ENCODE data around the gene MEX3B. TPM values are rescaled to one million over a fixed set of nuclear protein-coding genes. Genes with fewer than 3 reads are reported as not detected.
A peak's percentile ranks its signal among the peaks of the same experiment; 100 is the strongest.
"Not testable (repeated sequence)": the region's sequence is repeated elsewhere in the genome, so short reads cannot be mapped to it uniquely, and the experiment has no call there.

The MEX3B gene
- total and polyA plus RNA-seq, 8 donors = 0.13 to 2.2 (median 0.45) TPM

DNA sequence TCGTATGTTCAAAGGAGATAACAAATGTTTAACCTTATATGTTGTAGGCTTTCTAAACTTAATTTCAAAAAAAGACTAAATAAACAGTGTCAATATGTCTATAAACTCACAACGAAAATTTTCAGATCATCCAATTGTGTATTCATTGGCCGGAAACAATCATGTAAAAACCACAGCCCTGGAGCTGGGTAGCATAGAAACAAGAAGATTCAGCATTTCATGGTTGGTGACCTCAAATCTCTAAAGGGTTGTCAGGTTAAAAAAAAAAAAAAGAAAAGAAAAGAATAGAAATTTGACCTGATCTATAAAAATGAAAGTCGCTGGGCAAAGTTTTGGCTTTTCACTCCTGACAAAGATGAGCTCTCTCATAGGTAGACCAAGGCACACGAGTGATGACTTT lies 13.9 kb downstream of the MEX3B start:
- ATAC-seq (no peak), DNase-seq (no peak), FAIRE-seq (no peak)
- Histone ChIP-seq H3K4me1 (no peaks in the 10 kb centered on the region), H3K4me3 (no peak overlapping the region), H3K36me3 (no peaks in the 10 kb centered on the region), H3K27me3 (peaks cover 0 to 4% (median 0%) of the 10 kb centered on the region in 4 donors), H3K27ac (no peak overlapping the region), H3K9me3 (no peaks in the 10 kb centered on the region)
- intact Hi-C loops (cut with DNase I) = no loop called here
- 58 to 65% methylated on average over 5 of the region's 5 CpGs for WGBS, 2 donors
- TF ChIP-seq, protein P1, sequence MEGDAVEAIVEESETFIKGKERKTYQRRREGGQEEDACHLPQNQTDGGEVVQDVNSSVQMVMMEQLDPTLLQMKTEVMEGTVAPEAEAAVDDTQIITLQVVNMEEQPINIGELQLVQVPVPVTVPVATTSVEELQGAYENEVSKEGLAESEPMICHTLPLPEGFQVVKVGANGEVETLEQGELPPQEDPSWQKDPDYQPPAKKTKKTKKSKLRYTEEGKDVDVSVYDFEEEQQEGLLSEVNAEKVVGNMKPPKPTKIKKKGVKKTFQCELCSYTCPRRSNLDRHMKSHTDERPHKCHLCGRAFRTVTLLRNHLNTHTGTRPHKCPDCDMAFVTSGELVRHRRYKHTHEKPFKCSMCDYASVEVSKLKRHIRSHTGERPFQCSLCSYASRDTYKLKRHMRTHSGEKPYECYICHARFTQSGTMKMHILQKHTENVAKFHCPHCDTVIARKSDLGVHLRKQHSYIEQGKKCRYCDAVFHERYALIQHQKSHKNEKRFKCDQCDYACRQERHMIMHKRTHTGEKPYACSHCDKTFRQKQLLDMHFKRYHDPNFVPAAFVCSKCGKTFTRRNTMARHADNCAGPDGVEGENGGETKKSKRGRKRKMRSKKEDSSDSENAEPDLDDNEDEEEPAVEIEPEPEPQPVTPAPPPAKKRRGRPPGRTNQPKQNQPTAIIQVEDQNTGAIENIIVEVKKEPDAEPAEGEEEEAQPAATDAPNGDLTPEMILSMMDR (IDR thresholded peaks at IDR 0.05) = no peak

DNA sequence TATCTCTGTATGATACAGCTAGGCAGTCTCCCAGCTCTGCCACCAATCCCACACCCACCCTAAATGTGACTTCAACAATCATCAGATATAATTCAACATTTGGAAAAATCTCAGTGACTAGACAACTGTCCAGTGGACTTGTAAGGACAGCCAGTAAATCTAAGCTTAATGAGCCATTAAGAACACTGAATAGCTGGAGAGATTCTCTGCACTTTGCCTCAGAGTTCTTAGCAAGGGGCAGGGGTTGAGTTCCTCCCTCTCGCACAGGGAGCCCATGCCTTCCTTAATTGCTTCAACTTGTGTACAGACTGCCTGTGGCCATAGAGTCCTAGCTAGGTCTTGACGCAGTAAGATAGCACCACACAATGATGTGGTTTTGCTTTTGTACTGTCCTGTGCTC lies 15.6 kb downstream of the MEX3B start:
- 90 to 97% methylated on average over 2 of the region's 2 CpGs for WGBS, 2 donors
- Histone ChIP-seq H3K27ac (no peak overlapping the region), H3K4me1 (no peaks in the 10 kb centered on the region), H3K4me3 (no peak overlapping the region), H3K9me3 (no peaks in the 10 kb centered on the region), H3K27me3 (peaks cover 0 to 4% (median 0%) of the 10 kb centered on the region in 4 donors), H3K36me3 (no peaks in the 10 kb centered on the region)
- TF ChIP-seq, protein P1 (IDR thresholded peaks at IDR 0.05) = no peak
- intact Hi-C loops (cut with DNase I) = no loop called here
- FAIRE-seq (no peak), ATAC-seq (no peak), DNase-seq (no peak)

DNA sequence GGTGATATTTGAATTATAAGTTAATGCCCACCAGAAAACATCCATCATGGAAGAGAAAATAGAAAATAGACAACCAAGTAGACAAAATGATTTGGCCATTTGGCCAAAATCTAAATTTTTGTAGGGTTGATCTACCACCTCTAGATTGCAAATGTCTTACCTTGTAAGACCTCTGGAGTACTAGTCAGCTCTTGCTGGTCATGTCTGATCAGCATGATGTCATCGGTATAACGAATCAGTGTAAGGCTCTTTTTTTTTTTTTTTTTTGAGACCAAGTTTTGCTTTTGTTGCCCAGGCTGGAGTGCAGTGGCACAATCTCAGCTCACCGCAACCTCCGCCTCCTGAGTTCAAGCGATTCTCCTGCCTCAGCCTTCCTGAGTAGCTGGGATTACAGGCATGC lies 17.7 kb downstream of the MEX3B start:
- intact Hi-C loops (cut with DNase I); ATAC-seq; DNase-seq; H3K36me3 ChIP-seq; H3K27ac ChIP-seq; H3K9me3 ChIP-seq; H3K4me3 ChIP-seq; FAIRE-seq; H3K27me3 ChIP-seq; H3K4me1 ChIP-seq: not testable (repeated sequence)
- WGBS, 2 donors = 72 to 75% methylated on average over 5 of the region's 5 CpGs

DNA sequence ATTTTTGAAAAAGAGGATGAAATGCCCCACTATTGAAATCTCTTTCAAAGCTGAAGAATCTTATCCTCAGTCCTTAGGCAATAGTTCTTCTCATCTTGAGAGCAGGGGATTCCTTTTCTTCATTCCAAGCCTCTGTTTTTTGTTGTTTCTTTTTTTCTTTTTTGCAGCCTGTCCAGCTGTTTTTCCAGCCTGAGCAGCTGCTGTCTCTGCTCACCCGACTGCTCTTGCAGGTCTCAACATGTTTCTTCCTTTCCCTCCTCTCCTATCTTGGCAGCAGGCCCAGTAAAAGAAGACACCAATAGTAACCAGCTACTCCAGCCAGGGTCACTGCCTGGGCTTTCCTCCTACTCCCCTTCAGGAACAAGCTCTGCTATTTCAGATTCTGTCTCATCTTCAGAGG lies 23.8 kb downstream of the MEX3B start:
- WGBS, 2 donors = 10 to 18% methylated on average over 1 of the region's 1 CpG
- FAIRE-seq = no peak

DNA sequence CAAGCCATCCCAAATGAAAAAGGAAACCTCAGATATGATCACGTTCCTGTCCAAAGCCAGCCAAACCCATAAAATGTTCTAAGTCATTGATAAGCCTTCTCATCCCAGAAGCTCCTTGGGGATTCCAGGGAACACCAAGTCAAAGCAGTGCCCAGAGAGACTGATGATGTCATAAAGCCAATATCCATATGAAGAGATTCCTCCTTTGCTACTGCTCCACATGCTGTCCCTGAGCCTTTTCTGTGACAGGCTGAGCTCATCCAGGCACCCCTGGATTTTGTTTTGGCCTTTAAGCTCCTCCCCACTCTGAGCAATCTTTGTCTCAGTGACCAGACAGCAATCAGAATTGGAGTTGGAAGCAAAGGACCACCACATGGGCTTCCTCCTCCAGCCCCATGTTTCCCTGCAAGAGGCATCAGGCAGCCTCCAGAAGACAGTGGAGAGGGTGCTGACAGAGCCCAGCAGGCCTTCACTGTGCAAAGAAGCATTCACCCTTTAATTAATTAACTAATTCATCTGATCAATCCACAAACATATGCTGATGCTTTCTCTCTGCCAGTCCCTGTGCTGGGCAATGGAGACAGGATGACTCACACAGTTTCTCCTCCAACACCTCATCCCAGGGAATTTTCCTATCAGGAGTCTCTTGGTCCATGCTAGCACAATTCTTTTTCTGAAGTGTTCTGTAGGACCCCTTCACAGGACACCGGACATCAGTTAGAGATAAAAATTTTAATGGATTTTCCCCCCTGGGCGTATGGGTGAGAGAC lies 25.0 kb downstream of the MEX3B start:
- TF ChIP-seq, protein P1 (IDR thresholded peaks at IDR 0.05) = no peak
- FAIRE-seq = no peak

More for the DNA sequence above, 23.8 kb downstream of the MEX3B start:
- TF ChIP-seq, protein P1 (IDR thresholded peaks at IDR 0.05) = no peak
- DNase-seq = peak in 1 of 6 donors; percentile 20
- Histone ChIP-seq H3K9me3 (no peaks in the 10 kb centered on the region), H3K27me3 (no peaks in the 10 kb centered on the region), H3K36me3 (no peaks in the 10 kb centered on the region), H3K4me3 (no peak overlapping the region), H3K4me1 (no peaks in the 10 kb centered on the region), H3K27ac (no peak overlapping the region)
- intact Hi-C loops (cut with DNase I) = no loop called here
- peak in 1 of 4 donors; percentile 43 for ATAC-seq

More for the DNA sequence above, 25.0 kb downstream of the MEX3B start:
- Histone ChIP-seq H3K9me3 (no peaks in the 10 kb centered on the region), H3K27ac (no peak overlapping the region), H3K4me1 (no peaks in the 10 kb centered on the region), H3K36me3 (no peaks in the 10 kb centered on the region), H3K27me3 (no peaks in the 10 kb centered on the region), H3K4me3 (no peak overlapping the region)
- 71 to 82% methylated on average over 3 of the region's 3 CpGs for WGBS, 2 donors
- no peak for DNase-seq
- ATAC-seq = no peak
- intact Hi-C loops (cut with DNase I) = no loop called here

Measured in pancreas (tissue), 10 donors.